ENCODE results near the gene ZNF697. TPM values are rescaled to one million over a fixed set of nuclear protein-coding genes. Genes with fewer than 3 reads are reported as not detected.

ZNF697 gene
- total RNA-seq, 1 donor from 2014 or later = 8.0 TPM

DNA sequence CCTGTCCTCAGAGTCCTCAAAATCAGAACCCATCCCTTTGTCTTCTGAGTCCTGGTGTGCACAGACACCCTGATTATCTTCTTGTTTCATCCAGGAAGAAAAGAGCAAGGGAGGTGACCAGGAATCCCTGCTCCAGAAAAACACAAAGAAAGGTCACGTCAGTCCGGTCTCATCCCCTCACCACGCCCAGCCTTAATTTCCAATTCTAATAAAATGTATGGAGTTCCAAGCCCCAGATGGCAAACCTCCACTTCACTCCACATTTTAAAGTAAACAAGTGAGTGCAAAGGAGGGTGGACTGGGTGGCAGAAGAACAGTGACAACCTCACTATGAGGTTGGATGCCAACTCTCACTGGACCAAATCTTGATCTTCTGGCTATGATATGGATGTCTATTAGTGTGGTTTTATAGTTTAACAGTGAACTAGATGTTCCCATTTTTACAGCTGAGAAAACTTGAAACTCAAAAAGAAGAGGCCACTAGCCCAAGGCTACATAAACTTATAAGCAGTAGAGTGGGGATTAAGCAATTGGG is 22.0 kb downstream of the ZNF697 start:
- H3K4me1 Mint-ChIP-seq (ENCODE audit: unreplicated experiment) = peaks cover 25% of the 10 kb centered on the region
- TF ChIP-seq, protein P1, sequence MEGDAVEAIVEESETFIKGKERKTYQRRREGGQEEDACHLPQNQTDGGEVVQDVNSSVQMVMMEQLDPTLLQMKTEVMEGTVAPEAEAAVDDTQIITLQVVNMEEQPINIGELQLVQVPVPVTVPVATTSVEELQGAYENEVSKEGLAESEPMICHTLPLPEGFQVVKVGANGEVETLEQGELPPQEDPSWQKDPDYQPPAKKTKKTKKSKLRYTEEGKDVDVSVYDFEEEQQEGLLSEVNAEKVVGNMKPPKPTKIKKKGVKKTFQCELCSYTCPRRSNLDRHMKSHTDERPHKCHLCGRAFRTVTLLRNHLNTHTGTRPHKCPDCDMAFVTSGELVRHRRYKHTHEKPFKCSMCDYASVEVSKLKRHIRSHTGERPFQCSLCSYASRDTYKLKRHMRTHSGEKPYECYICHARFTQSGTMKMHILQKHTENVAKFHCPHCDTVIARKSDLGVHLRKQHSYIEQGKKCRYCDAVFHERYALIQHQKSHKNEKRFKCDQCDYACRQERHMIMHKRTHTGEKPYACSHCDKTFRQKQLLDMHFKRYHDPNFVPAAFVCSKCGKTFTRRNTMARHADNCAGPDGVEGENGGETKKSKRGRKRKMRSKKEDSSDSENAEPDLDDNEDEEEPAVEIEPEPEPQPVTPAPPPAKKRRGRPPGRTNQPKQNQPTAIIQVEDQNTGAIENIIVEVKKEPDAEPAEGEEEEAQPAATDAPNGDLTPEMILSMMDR (IDR thresholded peaks at IDR 0.05) = no peak
- H3K27ac Mint-ChIP-seq (ENCODE audit: unreplicated experiment) = no peak overlapping the region

DNA sequence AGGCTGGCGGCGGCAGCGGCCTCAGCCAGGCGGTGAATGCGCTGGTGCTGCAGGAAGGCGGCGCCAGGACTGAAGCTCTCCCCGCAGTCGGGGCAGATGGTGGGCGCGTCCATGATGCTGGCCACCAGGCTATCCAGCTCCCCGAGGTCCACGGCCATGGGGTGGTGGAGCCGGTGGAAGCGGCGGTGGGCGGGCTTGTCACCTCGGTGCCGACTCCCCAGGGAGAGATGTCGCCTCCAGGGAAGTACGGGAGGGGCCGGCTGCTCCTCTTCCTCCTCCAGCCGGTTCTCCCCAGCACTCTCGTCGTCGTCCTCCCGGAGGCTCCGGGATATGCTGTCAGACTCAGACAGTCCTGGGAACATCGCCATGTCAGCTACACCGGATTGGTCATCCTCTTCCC is 24.4 kb downstream of the ZNF697 start:
- peaks cover 22% of the 10 kb centered on the region for H3K4me1 Mint-ChIP-seq (ENCODE audit: unreplicated experiment)
- H3K27me3 Mint-ChIP-seq (ENCODE audit: unreplicated experiment) = no peaks in the 10 kb centered on the region
- peaks cover 26% of the 10 kb centered on the region for H3K36me3 Mint-ChIP-seq (ENCODE audit: unreplicated experiment)
- no peak overlapping the region for H3K4me3 Mint-ChIP-seq (ENCODE audit: unreplicated experiment)
- DNase-seq (ENCODE audit: extremely low spot score, unreplicated experiment) = no peak
- TF ChIP-seq, protein P1 (IDR thresholded peaks at IDR 0.05) = no peak
- H3K9me3 Mint-ChIP-seq (ENCODE audit: unreplicated experiment) = no peaks in the 10 kb centered on the region
- H3K27ac Mint-ChIP-seq (ENCODE audit: unreplicated experiment) = no peak overlapping the region

More for the DNA sequence above, 22.0 kb downstream of the ZNF697 start:
- Mint-ChIP-seq H3K4me3 (ENCODE audit: unreplicated experiment) (no peak overlapping the region), H3K36me3 (ENCODE audit: unreplicated experiment) (peaks cover 26% of the 10 kb centered on the region), H3K27me3 (ENCODE audit: unreplicated experiment) (no peaks in the 10 kb centered on the region), H3K9me3 (ENCODE audit: unreplicated experiment) (no peaks in the 10 kb centered on the region)
- no peak for DNase-seq (ENCODE audit: extremely low spot score, unreplicated experiment)

DNA sequence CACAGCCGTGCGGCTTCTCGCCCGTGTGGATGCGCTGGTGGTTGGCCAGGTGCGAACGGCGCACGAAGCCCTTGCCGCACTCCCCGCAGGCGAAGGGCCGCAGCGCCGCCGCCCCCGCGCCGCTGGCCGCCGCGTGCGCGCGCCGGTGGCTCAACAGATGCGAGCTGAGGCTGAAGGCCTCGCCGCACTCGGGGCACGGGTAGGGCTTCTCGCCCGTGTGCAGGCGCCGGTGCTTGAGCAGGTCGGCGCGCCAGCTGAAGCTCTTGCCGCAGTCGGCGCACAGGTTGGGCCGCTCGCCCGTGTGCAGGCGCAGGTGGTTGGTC is 24.9 kb downstream of the ZNF697 start:
- H3K27ac Mint-ChIP-seq (ENCODE audit: unreplicated experiment) = no peak overlapping the region
- no peak overlapping the region for H3K4me3 Mint-ChIP-seq (ENCODE audit: unreplicated experiment)
- H3K9me3 Mint-ChIP-seq (ENCODE audit: unreplicated experiment) = no peaks in the 10 kb centered on the region
- peaks cover 27% of the 10 kb centered on the region for H3K4me1 Mint-ChIP-seq (ENCODE audit: unreplicated experiment)
- peaks cover 31% of the 10 kb centered on the region for H3K36me3 Mint-ChIP-seq (ENCODE audit: unreplicated experiment)
- TF ChIP-seq, protein P1 (IDR thresholded peaks at IDR 0.05) = no peak
- DNase-seq (ENCODE audit: extremely low spot score, unreplicated experiment) = no peak
- no peaks in the 10 kb centered on the region for H3K27me3 Mint-ChIP-seq (ENCODE audit: unreplicated experiment)

DNA sequence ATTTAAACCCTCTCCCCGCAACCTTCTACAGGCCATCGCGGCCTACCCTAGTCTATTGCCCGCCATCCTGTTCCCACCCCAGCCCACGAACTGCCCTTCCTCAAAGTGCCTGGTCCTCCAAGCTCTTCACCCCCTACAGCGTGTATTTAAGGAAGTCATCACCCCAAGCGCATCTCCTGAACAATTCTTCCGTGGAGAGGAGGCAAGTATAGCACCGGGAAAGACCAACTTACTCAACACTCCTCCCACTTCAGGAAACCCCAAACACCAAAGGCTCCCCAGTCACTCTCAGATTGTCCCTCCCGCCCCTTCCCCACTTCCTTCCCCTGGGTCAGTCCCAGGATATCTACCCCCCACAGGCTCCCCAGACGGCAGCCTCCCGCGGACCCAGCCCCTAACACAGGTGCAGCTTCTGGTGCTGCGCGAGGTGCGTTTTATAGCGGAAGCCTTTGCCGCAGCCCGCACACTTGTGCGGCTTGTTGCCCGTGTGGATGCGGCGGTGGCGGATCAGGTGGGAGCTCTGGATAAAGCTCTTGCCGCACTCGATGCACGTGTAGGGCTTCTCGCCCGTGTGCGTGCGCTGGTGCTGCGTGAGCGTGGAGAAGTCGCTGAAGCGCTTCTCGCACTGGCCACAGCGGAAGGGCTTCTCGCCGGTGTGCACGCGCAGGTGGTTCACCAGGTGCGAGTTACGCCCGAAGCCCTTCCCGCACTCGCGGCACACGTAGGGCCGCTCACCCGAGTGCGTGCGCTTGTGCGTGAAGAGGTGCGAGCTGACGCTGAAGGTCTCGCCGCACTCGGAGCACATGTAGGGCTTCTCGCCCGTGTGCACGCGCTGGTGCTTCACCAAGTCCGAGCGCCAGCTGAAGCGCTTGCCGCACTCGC is 25.5 kb downstream of the ZNF697 start:
- no peak overlapping the region for H3K4me3 Mint-ChIP-seq (ENCODE audit: unreplicated experiment)
- DNase-seq (ENCODE audit: extremely low spot score, unreplicated experiment) = no peak
- peaks cover 27% of the 10 kb centered on the region for H3K4me1 Mint-ChIP-seq (ENCODE audit: unreplicated experiment)
- no peaks in the 10 kb centered on the region for H3K9me3 Mint-ChIP-seq (ENCODE audit: unreplicated experiment)
- H3K36me3 Mint-ChIP-seq (ENCODE audit: unreplicated experiment) = peaks cover 31% of the 10 kb centered on the region
- TF ChIP-seq, protein P1 (IDR thresholded peaks at IDR 0.05) = no peak
- H3K27me3 Mint-ChIP-seq (ENCODE audit: unreplicated experiment) = no peaks in the 10 kb centered on the region
- no peak overlapping the region for H3K27ac Mint-ChIP-seq (ENCODE audit: unreplicated experiment)

DNA sequence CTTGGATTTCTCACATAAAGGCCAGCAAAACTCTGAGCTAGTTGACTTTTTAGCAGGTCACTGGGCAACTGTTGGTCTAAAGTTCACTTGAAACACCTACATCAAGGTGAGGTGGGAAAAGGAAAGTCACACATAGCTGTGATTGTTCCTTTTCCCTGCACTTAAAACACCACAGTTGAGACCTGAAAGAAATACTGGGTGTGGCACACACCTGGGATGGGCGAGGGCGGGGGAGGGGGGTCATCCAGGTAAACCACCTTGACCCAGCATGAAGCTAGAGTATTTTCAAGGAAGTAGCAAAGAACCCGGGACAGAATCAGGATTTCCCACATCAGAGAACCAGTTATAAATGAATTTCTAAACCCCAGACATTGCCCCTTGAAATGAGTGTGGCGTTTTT is 26.4 kb downstream of the ZNF697 start:
- DNase-seq (ENCODE audit: extremely low spot score, unreplicated experiment) = no peak
- TF ChIP-seq, protein P1 (IDR thresholded peaks at IDR 0.05) = no peak
- no peaks in the 10 kb centered on the region for H3K9me3 Mint-ChIP-seq (ENCODE audit: unreplicated experiment)
- no peaks in the 10 kb centered on the region for H3K27me3 Mint-ChIP-seq (ENCODE audit: unreplicated experiment)
- H3K4me1 Mint-ChIP-seq (ENCODE audit: unreplicated experiment) = peaks cover 19% of the 10 kb centered on the region
- H3K27ac Mint-ChIP-seq (ENCODE audit: unreplicated experiment) = no peak overlapping the region
- H3K4me3 Mint-ChIP-seq (ENCODE audit: unreplicated experiment) = no peak overlapping the region
- peaks cover 31% of the 10 kb centered on the region for H3K36me3 Mint-ChIP-seq (ENCODE audit: unreplicated experiment)
